Small intestine (tissue), 7 donors: ENCODE data around the gene GRM5. TPM values are rescaled to one million over a fixed set of nuclear protein-coding genes. Genes with fewer than 3 reads are reported as not detected.
"Not testable (repeated sequence)": the region's sequence is repeated elsewhere in the genome, so short reads cannot be mapped to it uniquely, and the experiment has no call there.

Experiments
- DNase-seq, 2 donors: peaks; one replicate each; pipeline versions ENCODE4 v3.0.0 to v3.0.0-alpha.2; 2013
- FAIRE-seq: peaks from 2 replicates; lab custom pipeline; 2012; peaks lifted over from hg19 to GRCh38; lab: Jason Lieb, UNC
- H3K27ac ChIP-seq, 3 donors: one replicate each; pipeline ENCODE4 v1.5.1; 2013; ENCODE audit warnings: low read length in 2 of 3, mild to moderate bottlenecking in 2 of 3, control low read depth in 1 of 3, inconsistent platforms in 1 of 3, low read depth in 1 of 3, moderate library complexity in 1 of 3
- H3K27me3 ChIP-seq, 3 donors: one replicate each; pipeline ENCODE4 v1.6.1; 2013; ENCODE audit warnings: low read length in 3 of 3, inconsistent platforms in 1 of 3; ENCODE audit not compliant: control insufficient read depth in 3 of 3, insufficient read depth in 3 of 3
- H3K36me3 ChIP-seq, 3 donors: one replicate each; pipeline ENCODE4 v1.6.1; 2013; ENCODE audit warnings: low read length in 3 of 3, inconsistent platforms in 1 of 3, low read depth in 1 of 3, mild to moderate bottlenecking in 1 of 3, moderate library complexity in 1 of 3; ENCODE audit not compliant: control insufficient read depth in 3 of 3, insufficient read depth in 2 of 3
- H3K4me1 ChIP-seq, 3 donors: one replicate each; pipeline ENCODE4 v1.6.1; 2013; ENCODE audit warnings: low read length in 2 of 3, inconsistent platforms in 1 of 3, low read depth in 1 of 3, mild to moderate bottlenecking in 1 of 3, moderate library complexity in 1 of 3; ENCODE audit not compliant: control insufficient read depth in 3 of 3, insufficient read depth in 2 of 3
- H3K4me3 ChIP-seq, 3 donors: one replicate each; pipeline ENCODE4 v1.5.1; 2013; ENCODE audit warnings: low read length in 3 of 3, control low read depth in 1 of 3, inconsistent platforms in 1 of 3, low read depth in 1 of 3, mild to moderate bottlenecking in 1 of 3, moderate library complexity in 1 of 3
- H3K9me3 ChIP-seq, 2 donors: one replicate each; pipeline ENCODE4 v1.6.1; 2013; ENCODE audit warnings: low read depth in 1 of 2, low read length in 1 of 2; ENCODE audit not compliant: control insufficient read depth in 2 of 2, insufficient read depth in 1 of 2
- WGBS, 3 donors: extraction: QIAGEN DNeasy Blood & Tissue Kit; methylation state at CpG; one replicate each; pipeline ENCODE4 v1.1.7; 2013; 5-methylcytosine and 5-hydroxymethylcytosine counted together
- polyA plus RNA-seq, 4 donors: library from polyadenylated mRNA; stranded (reverse) in 3 of 4; unstranded in 1 of 4; fragments of 200-250 nt in 3 of 4; fragments of 120-200 nt in 1 of 4; gene quantifications; one replicate each; pipeline versions ENCODE4 v1.2.1 to v1.2.3, GENCODE V29; 2013
- donor health status: healthy with polysubstance abuse.
- donor health status: control.
- donor health status: control.
- donor health status: Bipolar disorder and iron deficiency.
- donor health status: healthy.

GRM5 gene
- polyA plus RNA-seq, 4 donors, result 0.01 TPM; not detected in 3

DNA sequence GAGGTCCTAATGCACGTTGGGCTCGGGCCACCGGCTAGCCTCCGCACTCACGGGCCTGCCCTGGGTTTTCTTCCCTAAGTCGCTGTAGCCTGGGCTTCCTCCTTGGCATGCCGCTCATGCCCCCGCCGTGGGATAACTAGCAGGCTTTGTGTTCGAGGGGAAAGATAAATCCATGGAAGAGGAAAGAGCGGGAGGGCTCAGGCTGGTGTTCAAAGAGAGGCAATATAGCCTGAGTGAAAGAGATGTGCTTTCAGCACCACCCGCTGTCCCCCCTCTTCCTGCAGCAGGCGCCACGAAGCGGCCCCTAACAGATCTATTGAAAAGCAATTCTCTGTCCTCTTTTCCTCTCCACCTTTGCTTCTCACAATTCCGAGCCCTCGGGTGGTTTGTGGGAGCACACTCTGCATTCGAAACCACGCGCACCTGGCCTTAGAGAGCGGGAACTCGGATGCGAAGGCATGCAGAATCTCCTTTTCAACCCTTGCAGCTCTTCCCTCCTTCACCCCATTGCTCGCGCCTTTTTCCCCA, 2.9 kb downstream of the GRM5 start:
- H3K4me1 ChIP-seq, H3K36me3 ChIP-seq, H3K9me3 ChIP-seq, DNase-seq, H3K27ac ChIP-seq, H3K4me3 ChIP-seq, FAIRE-seq: not testable (repeated sequence)
- 8 to 15% (median 11%) methylated on average over 20 to 24 of the region's 25 CpGs for WGBS, 3 donors
- H3K27me3 ChIP-seq, result peaks cover 2 to 19% (median 6%) of the 10 kb centered on the region in 3 donors

DNA sequence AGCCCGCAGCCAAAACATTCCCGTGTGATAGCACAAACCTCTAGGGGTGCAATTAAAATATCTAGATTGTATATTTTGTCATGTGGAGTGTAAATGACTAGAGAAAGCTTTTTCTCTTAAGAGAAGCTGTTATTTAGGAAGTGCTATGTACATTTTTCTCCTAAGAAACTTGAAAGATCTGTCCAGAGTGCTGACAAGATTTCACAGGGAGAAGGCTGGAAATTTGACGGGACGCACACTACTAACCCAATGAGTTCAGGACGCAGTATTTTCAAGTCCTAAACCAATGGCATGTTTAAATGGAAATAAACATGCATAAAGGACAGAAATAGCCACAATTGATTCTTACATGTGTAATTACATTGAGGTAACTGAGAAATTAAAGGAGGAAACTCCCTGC, 3.9 kb downstream of the GRM5 start:
- not testable (repeated sequence) for DNase-seq, H3K27ac ChIP-seq, FAIRE-seq, H3K4me1 ChIP-seq, H3K4me3 ChIP-seq, H3K9me3 ChIP-seq, H3K36me3 ChIP-seq
- 38 to 40% (median 40%) methylated on average over 5 of the region's 5 CpGs for WGBS, 3 donors
- peaks cover 2 to 17% (median 6%) of the 10 kb centered on the region in 3 donors for H3K27me3 ChIP-seq

DNA sequence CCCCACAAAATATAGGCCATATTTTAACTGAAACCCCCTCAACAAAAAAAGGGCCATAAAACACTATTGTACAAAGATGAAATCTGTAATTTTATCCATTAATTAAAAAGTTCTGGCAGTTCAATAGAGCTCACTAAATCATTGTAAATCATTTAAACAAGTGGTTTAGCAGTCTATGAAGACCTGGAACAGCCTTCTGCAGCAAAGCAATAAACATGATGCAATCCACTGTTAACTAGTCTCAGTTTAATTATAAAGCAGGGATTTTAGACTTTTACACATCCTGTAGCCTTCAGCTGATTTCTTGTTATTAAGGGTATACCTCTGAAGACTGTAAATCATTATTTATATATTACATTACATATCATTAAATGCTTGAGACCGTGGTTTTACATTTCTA, 8.4 kb downstream of the GRM5 start:
- not testable (repeated sequence) for FAIRE-seq, H3K27ac ChIP-seq, H3K4me3 ChIP-seq, H3K27me3 ChIP-seq, H3K36me3 ChIP-seq, H3K9me3 ChIP-seq, H3K4me1 ChIP-seq, DNase-seq
- WGBS, 3 donors, result 59 to 69% (median 64%) methylated on average over 1 of the region's 1 CpG

GRCh38 chr11:89052220-89052619, 13.6 kb downstream of the GRM5 start:
- FAIRE-seq (no peak), DNase-seq (no peak)
- WGBS, 3 donors, result 67 to 76% (median 68%) methylated on average over 4 of the region's 4 CpGs
- Histone ChIP-seq H3K9me3 (no peaks in the 10 kb centered on the region), H3K27me3 (no peaks in the 10 kb centered on the region), H3K27ac (no peak overlapping the region), H3K4me3 (no peak overlapping the region), H3K36me3 (no peaks in the 10 kb centered on the region), H3K4me1 (no peaks in the 10 kb centered on the region)

DNA sequence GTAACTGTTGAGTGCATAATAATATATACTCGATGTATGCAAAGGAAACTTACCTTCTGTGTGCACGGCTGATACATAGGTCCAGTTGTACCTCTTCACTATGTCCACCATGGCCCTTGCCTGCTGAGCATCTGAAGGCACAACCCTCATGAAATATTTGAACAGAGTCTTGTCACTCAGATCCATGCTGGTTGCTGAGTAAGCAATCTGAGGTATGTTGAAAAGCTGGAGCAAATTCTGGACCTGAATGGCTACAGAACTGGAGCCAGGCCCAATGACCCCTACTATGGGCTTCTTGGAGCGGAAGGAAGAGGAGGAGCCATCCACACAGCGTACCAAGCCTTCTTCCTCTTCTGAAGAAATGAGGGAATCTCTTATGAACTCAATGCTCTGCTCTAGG, 18.6 kb downstream of the GRM5 start:
- H3K9me3 ChIP-seq, FAIRE-seq, H3K4me1 ChIP-seq, H3K27ac ChIP-seq, H3K4me3 ChIP-seq, DNase-seq, H3K27me3 ChIP-seq, H3K36me3 ChIP-seq: not testable (repeated sequence)
- 78 to 86% (median 83%) methylated on average over 4 of the region's 4 CpGs for WGBS, 3 donors

- 69 to 70% (median 70%) methylated on average over 6 of the region's 6 CpGs for WGBS, 3 donors
- not testable (repeated sequence) for H3K4me1 ChIP-seq, H3K9me3 ChIP-seq, DNase-seq, H3K27ac ChIP-seq, H3K4me3 ChIP-seq, H3K36me3 ChIP-seq, FAIRE-seq, H3K27me3 ChIP-seq
Observed at GRCh38 chr11:89043861-89044588, 21.8 kb downstream of the GRM5 start.

- not testable (repeated sequence) for DNase-seq, H3K27me3 ChIP-seq, H3K4me1 ChIP-seq, FAIRE-seq, H3K27ac ChIP-seq, H3K9me3 ChIP-seq, H3K4me3 ChIP-seq, H3K36me3 ChIP-seq
- WGBS, 3 donors, result 81 to 91% (median 85%) methylated on average over 2 of the region's 2 CpGs
Observed at GRCh38 chr11:89029671-89030070, 36.1 kb downstream of the GRM5 start.

DNA sequence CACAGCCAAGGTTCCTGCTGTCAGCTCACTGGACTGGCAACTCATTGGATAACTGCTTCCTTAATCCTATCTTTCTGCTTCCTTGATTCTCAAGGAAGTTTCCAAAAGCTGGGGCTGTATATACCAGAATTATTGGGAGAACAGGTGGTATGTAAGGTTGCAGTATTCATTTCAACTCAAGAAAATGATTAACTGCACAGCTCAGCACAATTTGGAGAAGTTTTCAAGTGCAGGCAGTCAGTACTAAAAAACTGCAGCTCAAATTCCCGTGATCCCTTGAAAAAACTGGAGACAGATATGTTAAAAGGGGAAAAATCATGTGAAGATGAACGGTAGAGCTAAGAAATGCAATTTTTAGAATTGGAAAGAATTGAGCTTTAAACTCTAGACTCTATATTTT, 44.4 kb downstream of the GRM5 start:
- no peaks in the 10 kb centered on the region for H3K36me3 ChIP-seq
- WGBS, 3 donors, result 59 to 67% (median 61%) methylated on average over 2 of the region's 2 CpGs

More for the DNA sequence above, 44.4 kb downstream of the GRM5 start:
- no peak overlapping the region for H3K4me3 ChIP-seq
- DNase-seq (no peak), FAIRE-seq (no peak)
- H3K27ac ChIP-seq, result no peak overlapping the region
- no peaks in the 10 kb centered on the region for H3K27me3 ChIP-seq
- no peaks in the 10 kb centered on the region for H3K4me1 ChIP-seq
- H3K9me3 ChIP-seq, result no peaks in the 10 kb centered on the region
